Stomach (tissue), 9 donors: Measurements from ENCODE around the gene HPS3. TPM values are rescaled to one million over a fixed set of nuclear protein-coding genes. Genes with fewer than 3 reads are reported as not detected.
"Not testable (repeated sequence)": the region's sequence is repeated elsewhere in the genome, so short reads cannot be mapped to it uniquely, and the experiment has no call there.

ENCODE experiments used
- DNase-seq, 2 donors: peaks; one replicate each; pipeline versions ENCODE4 v3.0.0 to v3.0.0-alpha.2; 2013 to 2019
- H3K27ac ChIP-seq, 5 donors: fragments of 200-600 bp in 4 of 5; sonication (generic) in 4 of 5; one replicate each; pipeline ENCODE4 v1.5.1; 2013 to 2019; ENCODE audit warnings: mild to moderate bottlenecking in 1 of 5, moderate library complexity in 1 of 5
- H3K27me3 ChIP-seq, 3 donors: fragments of 200-600 bp; sonication (generic); one replicate each; pipeline ENCODE4 v1.5.1; 2017 to 2019; ENCODE audit warnings: mixed run types in 1 of 3
- H3K36me3 ChIP-seq, 4 donors: fragments of 200-600 bp; sonication (generic); 1 replicate in 3 of 4; 2 replicates in 1 of 4; pipeline ENCODE4 v1.5.1; 2016 to 2019
- H3K4me1 ChIP-seq, 4 donors: fragments of 200-600 bp; sonication (generic); one replicate each; pipeline ENCODE4 v1.5.1; 2016 to 2019
- H3K4me3 ChIP-seq, 4 donors: fragments of 200-600 bp; sonication (generic) in 3 of 4; one replicate each; pipeline ENCODE4 v1.5.1; 2016 to 2019; ENCODE audit warnings: mild to moderate bottlenecking in 1 of 4
- H3K9me3 ChIP-seq, 4 donors: fragments of 200-600 bp; sonication (generic); one replicate each; pipeline ENCODE4 v1.5.1; 2016 to 2019
- CTCF ChIP-seq, 7 experiments: fragments of 450-650 bp in 4 of 7; fragments of 200-600 bp in 3 of 7; sonication (generic) in 3 of 7; IDR thresholded peaks; one replicate each; pipeline ENCODE4 v1.5.1; 2016 to 2019; ENCODE audit warnings: antibody characterized with exemption in 7 of 7, control low read depth in 2 of 7, mild to moderate bottlenecking in 1 of 7
- EP300 ChIP-seq: sonication (generic); formaldehyde crosslinking; IDR thresholded peaks from one replicate; pipeline ENCODE4 v1.6.1; 2017; ENCODE audit warnings: antibody characterized with exemption
- POLR2A ChIP-seq, 4 donors: fragments of 450-650 bp; IDR thresholded peaks; one replicate each; pipeline ENCODE4 v1.6.1; 2016; ENCODE audit warnings: antibody characterized with exemption in 4 of 4, control low read depth in 2 of 4, mild to moderate bottlenecking in 1 of 4, moderate library complexity in 1 of 4
- POLR2AphosphoS5 ChIP-seq, 3 donors: sonication (generic); formaldehyde crosslinking; IDR thresholded peaks; one replicate each; pipeline ENCODE4 v1.6.1; 2016; ENCODE audit warnings: antibody characterized with exemption in 3 of 3
- WGBS, 5 donors: extraction: QIAGEN DNeasy Blood & Tissue Kit in 3 of 5; methylation state at CpG; one replicate each; pipeline versions ENCODE4 v1.1.5 to v1.1.7; 2013 to 2018; 5-methylcytosine and 5-hydroxymethylcytosine counted together
- intact Hi-C: fragments of 100-400 bp; cut with DNase I; formaldehyde crosslinking; loops from one replicate; pipeline ENCODE4 v1.15.1; 2023; ENCODE audit warnings: low total_unique reads
- polyA plus RNA-seq, 3 donors: library from polyadenylated mRNA; stranded (reverse); fragments of 200-250 nt; gene quantifications; one replicate each; pipeline ENCODE4 v1.2.3, GENCODE V29; 2013
- small RNA-seq, 4 donors: library from RNA; depleted of rRNA; stranded (forward); fragments of <200 nt; gene quantifications; one replicate each; pipeline ENCODE3, GENCODE V24; 2016
- total RNA-seq, 5 donors: library from RNA; depleted of rRNA; stranded (reverse); fragments of >200 nt; gene quantifications; one replicate each; pipeline versions ENCODE4 v1.1.0 to v1.2.3, GENCODE V29; 2014 to 2016
- donor health status: healthy with polysubstance abuse.
- donor health status: Bipolar disorder and iron deficiency.
- donor health status: healthy.

Gene HPS3
- total and polyA plus RNA-seq, 8 donors: 6.3 to 23.9 (median 12.1) TPM

- Histone ChIP-seq H3K4me3 (no peak overlapping the region), H3K36me3 (no peaks in the 10 kb centered on the region), H3K27me3 (no peaks in the 10 kb centered on the region), H3K4me1 (peaks cover 7 to 25% (median 17%) of the 10 kb centered on the region in 4 donors), H3K27ac (no peak overlapping the region), H3K9me3 (no peaks in the 10 kb centered on the region)
- TF ChIP-seq CTCF (IDR thresholded peaks at IDR 0.05): no peak
- TF ChIP-seq EP300: no peak
- TF ChIP-seq POLR2AphosphoS5 (IDR thresholded peaks at IDR 0.05): no peak
- no peak for TF ChIP-seq POLR2A (IDR thresholded peaks at IDR 0.05)
- 83 to 90% (median 88%) methylated on average over 5 of the region's 5 CpGs for WGBS, 5 donors
- intact Hi-C loops: no loop called here
- DNase-seq: no peak
Measured at GRCh38 chr3:149217347-149217746, 87.9 kb downstream of the HPS3 start.

DNA sequence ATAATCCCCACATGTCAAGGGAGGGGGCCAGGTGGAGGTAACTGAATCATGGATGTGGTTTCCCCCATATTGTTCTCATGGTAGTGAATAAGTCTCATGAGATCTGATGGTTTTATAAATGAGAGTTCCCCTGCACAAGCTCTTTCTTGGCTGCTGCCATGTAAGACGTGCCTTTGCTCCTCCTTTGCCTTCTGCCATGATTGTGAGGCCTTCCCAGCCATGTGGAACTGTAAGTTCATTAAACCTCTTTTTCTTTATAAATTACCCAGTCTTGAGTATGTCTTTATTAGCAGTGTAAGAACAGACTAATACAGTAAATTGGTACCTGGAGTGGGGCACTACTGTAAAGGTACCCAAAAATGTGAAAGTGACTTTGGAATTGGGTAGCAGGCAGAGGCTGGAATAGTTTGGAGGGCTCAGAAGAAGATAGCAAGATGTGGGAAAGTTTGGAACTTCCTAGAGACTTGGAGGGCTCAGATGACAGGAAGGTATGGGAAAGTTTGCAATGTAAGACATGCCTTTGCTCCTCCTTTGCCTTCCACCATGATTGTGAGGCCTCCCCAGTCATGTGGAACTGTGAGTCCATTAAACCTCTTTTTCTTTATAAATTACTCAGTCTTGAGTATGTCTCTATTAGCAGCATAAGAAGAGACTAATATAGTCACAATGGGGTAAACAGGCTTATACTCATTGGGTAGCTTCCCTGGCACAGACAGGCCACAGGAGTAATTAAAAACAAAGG lies 90.1 kb downstream of the HPS3 start:
- H3K4me3 ChIP-seq: peak overlapping the region in 1 of 4 donors; percentile 28
- H3K36me3 ChIP-seq, H3K27me3 ChIP-seq, H3K27ac ChIP-seq, H3K9me3 ChIP-seq, intact Hi-C loops, DNase-seq: not testable (repeated sequence)
- 88 to 100% (median 97%) methylated on average over 1 of the region's 1 CpG for WGBS, 5 donors
- H3K4me1 ChIP-seq: peaks cover 7 to 31% (median 18%) of the 10 kb centered on the region in 4 donors

- Histone ChIP-seq H3K27ac (peak within 1 kb of the TSS in 1 of 5 donors; percentile 14), H3K4me1 (peaks cover 0 to 19% (median 7%) of the 10 kb centered on the region in 4 donors), H3K9me3 (no peaks in the 10 kb centered on the region), H3K36me3 (no peaks in the 10 kb centered on the region), H3K4me3 (peak within 1 kb of the TSS in 1 of 4 donors; percentile 28), H3K27me3 (no peaks in the 10 kb centered on the region)
- TF ChIP-seq CTCF (IDR thresholded peaks at IDR 0.05) (no peak), POLR2AphosphoS5 (IDR thresholded peaks at IDR 0.05) (no peak), POLR2A (IDR thresholded peaks at IDR 0.05) (no peak), EP300 (no peak)
- 18 to 36% (median 29%) methylated on average over 3 of the region's 3 CpGs for WGBS, 5 donors
- DNase-seq: peak in 1 of 2 donors; percentile 38
- intact Hi-C loops: no loop called here
Measured at GRCh38 chr3:149221783-149222517, 92.5 kb downstream of the HPS3 start, which contains the start of gene CP. TSS of gene CP (minus strand) at chr3:149221829. CDS start at chr3:149221792, 37 bp downstream.

Small RNA genes within 50 kb of the gene (small RNA-seq; reads per million reads assigned to genes)
- 0 reads per million in 4 donors for gene RF00019

Other genes with a start within 250 kb of the HPS3 start
- gene GYG1, start 138.1 kb upstream of the HPS3 start, total RNA-seq: 100 to 1,000 TPM in 1 of 5 donors, 10 to 100 TPM in 3, 1 to 10 TPM in 1; 4.9 to 169 (median 32.1) TPM
- gene GYG1, start 138.1 kb upstream of the HPS3 start, polyA plus RNA-seq: 10 to 100 TPM; 36.5 to 56.5 (median 39.7) TPM
- gene HLTF, start 43.1 kb upstream of the HPS3 start, total RNA-seq: 10 to 100 TPM in 4 of 5 donors, 1 to 10 TPM in 1; 9.8 to 61.6 (median 45.5) TPM
- 1 to 10 TPM; 3.4 to 4.4 (median 4.2) TPM for gene HLTF, start 43.1 kb upstream of the HPS3 start, polyA plus RNA-seq
- gene CP, start 92.2 kb downstream of the HPS3 start, total RNA-seq: 1 to 10 TPM in 2 of 5 donors, under 1 TPM in 1, not detected in 2; 0.73 to 7.5 (median 2.8) TPM
- 10 to 100 TPM in 2 of 3 donors, under 1 TPM in 1; 0.46 to 15.4 (median 10.1) TPM for gene CP, start 92.2 kb downstream of the HPS3 start, polyA plus RNA-seq
- gene TM4SF18, start 204.0 kb downstream of the HPS3 start, total RNA-seq: 10 to 100 TPM in 1 of 5 donors, 1 to 10 TPM in 3, not detected in 1; 1.8 to 26.1 (median 5.6) TPM
- gene TM4SF18, start 204.0 kb downstream of the HPS3 start, polyA plus RNA-seq: 1 to 10 TPM in 1 of 3 donors, under 1 TPM in 2; 0.45 to 1.2 (median 0.87) TPM
- 100 to 1,000 TPM in 2 of 5 donors, 10 to 100 TPM in 3; 29.8 to 468 (median 57.6) TPM for gene TM4SF1, start 248.0 kb downstream of the HPS3 start, total RNA-seq
- 100 to 1,000 TPM in 1 of 3 donors, 10 to 100 TPM in 2; 82.8 to 160 (median 97.2) TPM for gene TM4SF1, start 248.0 kb downstream of the HPS3 start, polyA plus RNA-seq